ENCODE results near the gene MAPKAPK2. TPM values are rescaled to one million over a fixed set of nuclear protein-coding genes. Genes with fewer than 3 reads are reported as not detected.

The MAPKAPK2 gene
- total RNA-seq, result 10 to 100 TPM; 27.1 to 67.0 TPM

GRCh38 chr1:206684478-206685333 is at the start of gene MAPKAPK2:
MAPKAPK2 (plus strand) TSS chr1:206684905; CDS start chr1:206685230, 325 bp downstream.
- peak; percentile 80 for DNase-seq (ENCODE audit: low spot score)
- Histone ChIP-seq H3K4me1 (replicated peaks) (no peaks in the 10 kb centered on the region), H3K9me3 (no peaks in the 10 kb centered on the region), H3K27ac (peak within 1 kb of the TSS; percentile 92), H3K4me3 (peak within 1 kb of the TSS; percentile 66 to 87), H3K27me3 (replicated peaks; ENCODE audit: insufficient read depth) (no peaks in the 10 kb centered on the region), H3K36me3 (no peaks in the 10 kb centered on the region)
- WGBS, result 2% methylated on average over 33 of the region's 82 CpGs
- intact Hi-C loops (cut with DNase I), result loop anchor here (5.0 kb wide), 1 partner anchor 38 kb away; no protein-coding TSS in a partner anchor
- TF ChIP-seq POLR2AphosphoS5 (IDR thresholded peaks at IDR 0.05), result no peak
- peak; percentile 54 for TF ChIP-seq POLR2A (IDR thresholded peaks at IDR 0.05)
- TF ChIP-seq CTCF (IDR thresholded peaks at IDR 0.05), result no peak

GRCh38 chr1:206635080-206635977 is 49.4 kb upstream of the MAPKAPK2 start, which contains the start of gene DYRK3:
DYRK3 (plus strand) TSS chr1:206635536; CDS start chr1:206635704, 168 bp downstream.
- intact Hi-C loops (cut with DNase I), result loop anchor here (2.0 to 10.0 kb wide), 4 partner anchors 29 to 277 kb away; no protein-coding TSS in a partner anchor
- Histone ChIP-seq H3K9me3 (no peaks in the 10 kb centered on the region), H3K4me1 (replicated peaks) (peaks cover 5% of the 10 kb centered on the region), H3K4me3 (peak within 1 kb of the TSS; percentile 80 to 98), H3K27me3 (replicated peaks; ENCODE audit: insufficient read depth) (no peaks in the 10 kb centered on the region), H3K36me3 (no peaks in the 10 kb centered on the region), H3K27ac (peak within 1 kb of the TSS; percentile 73 to 79)
- peak; percentile 98 for TF ChIP-seq POLR2A (IDR thresholded peaks at IDR 0.05)
- TF ChIP-seq CTCF (IDR thresholded peaks at IDR 0.05), result peak in 3 of 4 experiments; percentile 14 to 54 (median 43)
- peak; percentile 96 for TF ChIP-seq POLR2AphosphoS5 (IDR thresholded peaks at IDR 0.05)
- DNase-seq (ENCODE audit: low spot score), result peak; percentile 94
- WGBS, result under 1% methylated on average over 67 of the region's 84 CpGs

- H3K4me1 ChIP-seq (replicated peaks), result peaks cover 5% of the 10 kb centered on the region
- H3K4me3 ChIP-seq, result peak overlapping the region; percentile 80 to 98
- no peak for TF ChIP-seq CTCF (IDR thresholded peaks at IDR 0.05)
- TF ChIP-seq POLR2AphosphoS5 (IDR thresholded peaks at IDR 0.05), result no peak
- TF ChIP-seq POLR2A (IDR thresholded peaks at IDR 0.05), result no peak
- H3K27me3 ChIP-seq (replicated peaks; ENCODE audit: insufficient read depth), result no peaks in the 10 kb centered on the region
- no peaks in the 10 kb centered on the region for H3K36me3 ChIP-seq
- peak overlapping the region; percentile 73 to 79 for H3K27ac ChIP-seq
- no peaks in the 10 kb centered on the region for H3K9me3 ChIP-seq
- intact Hi-C loops (cut with DNase I), result loop anchor here (2.0 to 10.0 kb wide), 4 partner anchors 29 to 277 kb away; no protein-coding TSS in a partner anchor
- WGBS, result 2% methylated on average over 14 of the region's 14 CpGs
- no peak for DNase-seq (ENCODE audit: low spot score)
These were observed 48.7 kb upstream of the MAPKAPK2 start for GRCh38 chr1:206635978-206636345.

GRCh38 chr1:206636671-206637070 is 48.0 kb upstream of the MAPKAPK2 start:
- Histone ChIP-seq H3K36me3 (no peaks in the 10 kb centered on the region), H3K9me3 (no peaks in the 10 kb centered on the region), H3K4me3 (no peak overlapping the region), H3K4me1 (replicated peaks) (peaks cover 5% of the 10 kb centered on the region), H3K27me3 (replicated peaks; ENCODE audit: insufficient read depth) (no peaks in the 10 kb centered on the region), H3K27ac (no peak overlapping the region)
- DNase-seq (ENCODE audit: low spot score), result no peak
- 50% methylated on average over 4 of the region's 4 CpGs for WGBS
- TF ChIP-seq POLR2A (IDR thresholded peaks at IDR 0.05) (no peak), CTCF (IDR thresholded peaks at IDR 0.05) (no peak), POLR2AphosphoS5 (IDR thresholded peaks at IDR 0.05) (no peak)
- intact Hi-C loops (cut with DNase I), result loop anchor here (10.0 kb wide), 2 partner anchors 78 to 168 kb away; no protein-coding TSS in a partner anchor
